GM20000 (cell line): ENCODE data around the gene PPM1G.

ENCODE experiments used
- DNase-seq: peaks from one replicate; pipeline ENCODE4 v3.0.0; 2012; ENCODE audit warnings: low spot score
- TF ChIP-seq, protein P1 (sequence below): IDR thresholded peaks from 2 replicates; pipeline ENCODE4 v1.5.1; 2012; ENCODE audit warnings: mild to moderate bottlenecking, control low read depth; ENCODE audit errors: extremely low read depth, missing control alignments

The PPM1G gene

GRCh38 chr2:27378096-27378808 is 31.1 kb downstream of the PPM1G start:
- no peak for DNase-seq
- TF ChIP-seq, protein P1, sequence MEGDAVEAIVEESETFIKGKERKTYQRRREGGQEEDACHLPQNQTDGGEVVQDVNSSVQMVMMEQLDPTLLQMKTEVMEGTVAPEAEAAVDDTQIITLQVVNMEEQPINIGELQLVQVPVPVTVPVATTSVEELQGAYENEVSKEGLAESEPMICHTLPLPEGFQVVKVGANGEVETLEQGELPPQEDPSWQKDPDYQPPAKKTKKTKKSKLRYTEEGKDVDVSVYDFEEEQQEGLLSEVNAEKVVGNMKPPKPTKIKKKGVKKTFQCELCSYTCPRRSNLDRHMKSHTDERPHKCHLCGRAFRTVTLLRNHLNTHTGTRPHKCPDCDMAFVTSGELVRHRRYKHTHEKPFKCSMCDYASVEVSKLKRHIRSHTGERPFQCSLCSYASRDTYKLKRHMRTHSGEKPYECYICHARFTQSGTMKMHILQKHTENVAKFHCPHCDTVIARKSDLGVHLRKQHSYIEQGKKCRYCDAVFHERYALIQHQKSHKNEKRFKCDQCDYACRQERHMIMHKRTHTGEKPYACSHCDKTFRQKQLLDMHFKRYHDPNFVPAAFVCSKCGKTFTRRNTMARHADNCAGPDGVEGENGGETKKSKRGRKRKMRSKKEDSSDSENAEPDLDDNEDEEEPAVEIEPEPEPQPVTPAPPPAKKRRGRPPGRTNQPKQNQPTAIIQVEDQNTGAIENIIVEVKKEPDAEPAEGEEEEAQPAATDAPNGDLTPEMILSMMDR, result no peak

DNA sequence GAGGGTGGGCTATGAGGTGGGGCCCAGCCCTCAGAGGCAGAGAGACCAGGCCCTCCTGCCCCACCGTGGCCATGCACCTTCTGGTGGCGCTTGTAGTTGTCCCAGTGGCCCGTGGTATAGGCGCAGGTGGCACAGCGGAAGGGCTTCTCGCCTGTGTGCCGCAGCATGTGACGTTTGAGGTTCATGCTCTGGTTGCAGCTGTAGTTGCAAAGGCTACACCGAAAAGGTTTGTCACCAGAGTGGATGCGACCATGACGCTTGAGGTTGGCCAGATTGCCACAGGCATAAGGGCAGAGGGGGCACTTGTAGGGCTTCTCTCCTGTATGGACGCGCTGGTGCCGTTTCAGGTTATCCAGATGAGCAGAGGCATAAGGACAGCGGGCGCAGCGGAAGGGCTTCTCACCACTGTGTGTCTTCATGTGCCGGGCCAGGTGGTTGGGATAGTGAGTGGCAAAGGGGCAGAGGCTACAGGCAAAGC is 31.7 kb downstream of the PPM1G start:
- TF ChIP-seq, protein P1, result no peak
- DNase-seq, result no peak

GRCh38 chr2:27376866-27377617 is 32.3 kb downstream of the PPM1G start:
- DNase-seq, result no peak
- TF ChIP-seq, protein P1, result no peak

DNA sequence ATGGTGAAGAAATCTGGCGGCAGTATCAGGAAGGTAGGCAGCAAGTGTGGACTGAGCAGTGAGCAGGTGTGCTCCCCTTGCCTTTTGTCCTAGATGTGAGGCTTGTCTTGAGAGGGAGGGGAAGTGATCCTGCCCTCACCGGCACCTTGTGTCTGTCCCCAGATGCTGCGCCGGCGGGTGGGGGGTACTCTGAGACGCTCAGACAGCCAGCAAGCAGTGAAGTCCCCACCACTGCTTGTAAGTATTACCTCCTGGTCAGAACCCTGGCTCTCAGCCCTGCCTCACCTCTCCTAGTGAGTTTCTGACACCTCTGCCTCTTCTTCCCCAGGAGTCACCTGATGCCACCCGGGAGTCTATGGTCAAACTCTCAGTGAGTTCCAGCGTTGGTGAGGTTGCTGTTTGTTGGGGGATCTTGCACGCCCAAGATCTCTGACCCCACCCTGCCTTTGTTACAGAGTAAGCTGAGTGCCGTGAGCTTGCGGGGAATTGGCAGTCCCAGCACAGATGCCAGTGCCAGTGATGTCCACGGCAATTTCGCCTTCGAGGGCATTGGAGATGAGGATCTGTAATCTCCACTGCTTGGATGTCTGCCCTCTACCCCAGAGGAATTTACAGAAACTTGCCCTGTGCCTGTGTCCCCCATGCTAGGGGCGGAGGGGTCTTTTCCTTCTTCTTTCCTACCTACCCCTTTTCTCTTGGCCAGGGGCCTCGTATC is 33.1 kb downstream of the PPM1G start:
- TF ChIP-seq, protein P1, result no peak
- DNase-seq, result no peak

- TF ChIP-seq, protein P1, result no peak
- DNase-seq, result no peak
Observed at GRCh38 chr2:27375513-27376099, 33.8 kb downstream of the PPM1G start.

- DNase-seq, result no peak
Observed at GRCh38 chr2:27373567-27373966, 35.8 kb downstream of the PPM1G start.

More at GRCh38 chr2:27373567-27373966, 35.8 kb downstream of the PPM1G start:
- TF ChIP-seq, protein P1, result no peak
